MCF 10A (cell line): ENCODE data around the gene OSBPL3. TPM values are rescaled to one million over a fixed set of nuclear protein-coding genes. Genes with fewer than 3 reads are reported as not detected.

ENCODE experiments used
- BruUV-seq: library from RNA; stranded (reverse); fragments of 400-500 nt; replicated peaks from 2 replicates; lab custom pipeline; 2021; lab: Mats Ljungman, UMichigan
- CTCF ChIA-PET: fragments of 300-600 bp; sonication (Branson Sonifier 250); formaldehyde crosslinking; extraction: SDS; loops from one replicate; lab custom pipeline; 2021; ENCODE audit warnings: antibody characterized with exemption, inconsistent platforms; lab: Yijun Ruan, JAX
- POLR2A ChIA-PET: fragments of 300-600, 350-650 bp; sonication (Branson Sonifier 250); formaldehyde crosslinking; extraction: SDS; loops from one replicate; lab custom pipeline; 2020; ENCODE audit warnings: antibody characterized with exemption, inconsistent platforms; lab: Yijun Ruan, JAX
- DNase-seq: peaks from one replicate; pipeline ENCODE4 v3.0.0-alpha.2; 2018; ENCODE audit not compliant: unreplicated experiment
- H3K27ac Mint-ChIP-seq: one replicate; pipeline ENCODE4 v1.8.0; 2022; ENCODE audit warnings: mild to moderate bottlenecking, low read depth, mixed read lengths; ENCODE audit not compliant: unreplicated experiment
- H3K27me3 Mint-ChIP-seq: one replicate; pipeline ENCODE4 v1.8.0; 2022; ENCODE audit warnings: mixed read lengths; ENCODE audit not compliant: insufficient read depth, unreplicated experiment
- H3K36me3 Mint-ChIP-seq: one replicate; pipeline ENCODE4 v1.8.0; 2022; ENCODE audit warnings: mild to moderate bottlenecking, moderate library complexity, mixed read lengths; ENCODE audit not compliant: insufficient read depth, unreplicated experiment
- H3K4me1 Mint-ChIP-seq: one replicate; pipeline ENCODE4 v1.8.0; 2022; ENCODE audit warnings: mixed read lengths; ENCODE audit not compliant: insufficient read depth, unreplicated experiment
- H3K4me3 Mint-ChIP-seq: one replicate; pipeline ENCODE4 v1.8.0; 2022; ENCODE audit warnings: mild to moderate bottlenecking, moderate library complexity, mixed read lengths; ENCODE audit not compliant: unreplicated experiment
- H3K9me3 Mint-ChIP-seq: one replicate; pipeline ENCODE4 v1.8.0; 2022; ENCODE audit warnings: mixed read lengths; ENCODE audit not compliant: unreplicated experiment
- intact Hi-C: fragments of 100-400 bp; cut with micrococcal nuclease; formaldehyde crosslinking; loops from 2 replicates; pipeline ENCODE4 v1.14.1; 2022
- total RNA-seq: library from RNA; stranded (reverse); gene quantifications from 2 replicates; pipeline ENCODE4 v1.2.3, GENCODE V29; 2022
- TF ChIP-seq, protein P1 (sequence below): fragments of 200-600 bp; IDR thresholded peaks from one replicate; pipeline ENCODE4 v1.8.0; 2022; ENCODE audit warnings: antibody characterized with exemption, mild to moderate bottlenecking; ENCODE audit not compliant: unreplicated experiment

OSBPL3 gene
- total RNA-seq, 1 experiment from 2014 or later: 33.8 TPM

GRCh38 chr7:24821754-24822054 lies 158.3 kb downstream of the OSBPL3 start:
- Mint-ChIP-seq H3K27ac (peak overlapping the region; percentile 99), H3K4me1 (peaks cover 55% of the 10 kb centered on the region), H3K4me3 (peak overlapping the region; percentile 48), H3K27me3 (no peaks in the 10 kb centered on the region), H3K36me3 (peaks cover 55% of the 10 kb centered on the region), H3K9me3 (no peaks in the 10 kb centered on the region)
- intact Hi-C loops: loop anchor here (1.0 to 5.0 kb wide), 3 partner anchors 36 to 149 kb away; no protein-coding TSS in a partner anchor
- no peak for DNase-seq
- BruUV-seq: TSS peak; percentile 82
- ChIA-PET CTCF (interaction anchor here (0.6 to 5.4 kb wide), 19 partner anchors 9 to 1292 kb away, joined by 3 to 104 read pairs (median 7); partner anchors contain the start of gene OSBPL3), POLR2A (interaction anchor here (0.8 to 4.5 kb wide), 21 partner anchors 8 to 248 kb away, joined by 3 to 163 read pairs (median 5); partner anchors contain the start of gene OSBPL3)
- TF ChIP-seq, protein P1, sequence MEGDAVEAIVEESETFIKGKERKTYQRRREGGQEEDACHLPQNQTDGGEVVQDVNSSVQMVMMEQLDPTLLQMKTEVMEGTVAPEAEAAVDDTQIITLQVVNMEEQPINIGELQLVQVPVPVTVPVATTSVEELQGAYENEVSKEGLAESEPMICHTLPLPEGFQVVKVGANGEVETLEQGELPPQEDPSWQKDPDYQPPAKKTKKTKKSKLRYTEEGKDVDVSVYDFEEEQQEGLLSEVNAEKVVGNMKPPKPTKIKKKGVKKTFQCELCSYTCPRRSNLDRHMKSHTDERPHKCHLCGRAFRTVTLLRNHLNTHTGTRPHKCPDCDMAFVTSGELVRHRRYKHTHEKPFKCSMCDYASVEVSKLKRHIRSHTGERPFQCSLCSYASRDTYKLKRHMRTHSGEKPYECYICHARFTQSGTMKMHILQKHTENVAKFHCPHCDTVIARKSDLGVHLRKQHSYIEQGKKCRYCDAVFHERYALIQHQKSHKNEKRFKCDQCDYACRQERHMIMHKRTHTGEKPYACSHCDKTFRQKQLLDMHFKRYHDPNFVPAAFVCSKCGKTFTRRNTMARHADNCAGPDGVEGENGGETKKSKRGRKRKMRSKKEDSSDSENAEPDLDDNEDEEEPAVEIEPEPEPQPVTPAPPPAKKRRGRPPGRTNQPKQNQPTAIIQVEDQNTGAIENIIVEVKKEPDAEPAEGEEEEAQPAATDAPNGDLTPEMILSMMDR: no peak

GRCh38 chr7:24821045-24821753 lies 158.8 kb downstream of the OSBPL3 start:
- CTCF ChIA-PET: interaction anchor here (0.6 to 5.4 kb wide), 33 partner anchors 9 to 1292 kb away, joined by 3 to 104 read pairs (median 5); partner anchors contain the start of gene OSBPL3
- Mint-ChIP-seq H3K4me1 (peaks cover 50% of the 10 kb centered on the region), H3K4me3 (peak overlapping the region; percentile 48), H3K9me3 (no peaks in the 10 kb centered on the region), H3K27me3 (no peaks in the 10 kb centered on the region), H3K36me3 (peaks cover 55% of the 10 kb centered on the region), H3K27ac (peak overlapping the region; percentile 99)
- TF ChIP-seq, protein P1: peak; percentile 28
- POLR2A ChIA-PET: interaction anchor here (0.6 to 4.5 kb wide), 34 partner anchors 8 to 274 kb away, joined by 3 to 163 read pairs (median 5); partner anchors contain the start of gene OSBPL3
- intact Hi-C loops: loop anchor here (1.0 to 5.0 kb wide), 3 partner anchors 36 to 150 kb away; no protein-coding TSS in a partner anchor
- BruUV-seq: TSS peak; percentile 74
- peak; percentile 97 for DNase-seq

- TF ChIP-seq, protein P1: no peak
- peak overlapping the region; percentile 99 for H3K27ac Mint-ChIP-seq
- no peaks in the 10 kb centered on the region for H3K9me3 Mint-ChIP-seq
- peaks cover 52% of the 10 kb centered on the region for H3K36me3 Mint-ChIP-seq
- CTCF ChIA-PET: interaction anchor here (0.6 to 5.4 kb wide), 28 partner anchors 8 to 1062 kb away, joined by 3 to 104 read pairs (median 5); partner anchors contain the start of gene OSBPL3
- intact Hi-C loops: loop anchor here (1.0 to 5.0 kb wide), 6 partner anchors 37 to 274 kb away; no protein-coding TSS in a partner anchor
- no peaks in the 10 kb centered on the region for H3K27me3 Mint-ChIP-seq
- DNase-seq: no peak
- H3K4me3 Mint-ChIP-seq: peak overlapping the region; percentile 66
- POLR2A ChIA-PET: interaction anchor here (0.6 to 4.5 kb wide), 34 partner anchors 8 to 286 kb away, joined by 3 to 163 read pairs (median 5); partner anchors contain the start of gene OSBPL3
- BruUV-seq: no TSS peak
- peaks cover 44% of the 10 kb centered on the region for H3K4me1 Mint-ChIP-seq
Observed at GRCh38 chr7:24820730-24821044, 159.3 kb downstream of the OSBPL3 start.
